ENCODE measurements around the gene PELI1. TPM values are rescaled to one million over a fixed set of nuclear protein-coding genes. Genes with fewer than 3 reads are reported as not detected.
A peak's percentile ranks its signal among the peaks of the same experiment; 100 is the strongest.

The PELI1 gene
- total RNA-seq, 4 donors from 2014 or later = 13.7 to 31.1 (median 19.7) TPM

DNA sequence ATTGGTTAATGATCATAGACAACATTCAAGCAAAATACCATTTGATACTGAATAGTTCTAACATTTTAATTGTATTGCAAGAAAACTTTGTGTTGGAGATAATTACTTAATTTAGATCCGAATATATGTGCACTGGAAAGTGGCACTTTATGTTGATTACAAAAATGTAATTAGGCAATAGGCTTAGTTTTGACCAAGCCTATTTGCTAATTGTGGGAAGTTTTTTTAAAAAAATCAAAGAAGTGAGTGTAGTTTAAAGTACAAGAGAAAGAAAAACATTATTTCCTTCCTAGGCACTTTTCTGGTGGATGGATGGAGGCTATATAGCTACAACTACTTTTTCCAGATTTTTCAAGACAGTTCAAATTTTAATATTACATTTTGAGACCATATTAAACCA lies 18.3 kb upstream of the PELI1 start:
- H3K27me3 ChIP-seq = no peaks in the 10 kb centered on the region
- H3K4me1 ChIP-seq = peaks cover 0 to 7% (median 0%) of the 10 kb centered on the region in 4 donors
- no peaks in the 10 kb centered on the region for H3K9me3 ChIP-seq
- DNase-seq (ENCODE audit: extremely low spot score) = no peak
- intact Hi-C loops (cut with DNase I) = no loop called here
- H3K36me3 ChIP-seq = no peaks in the 10 kb centered on the region
- no peak overlapping the region for H3K4me3 ChIP-seq
- H3K27ac ChIP-seq (replicated peaks in 1 of 4) = no peak overlapping the region
- 94% methylated on average over 1 of the region's 1 CpG for WGBS
- TF ChIP-seq POLR2A (IDR thresholded peaks at IDR 0.05; ENCODE audit: low read depth) (no peak), EP300 (IDR thresholded peaks at IDR 0.05) (no peak), POLR2AphosphoS5 (IDR thresholded peaks at IDR 0.05) (no peak)
- TF ChIP-seq, protein P1, sequence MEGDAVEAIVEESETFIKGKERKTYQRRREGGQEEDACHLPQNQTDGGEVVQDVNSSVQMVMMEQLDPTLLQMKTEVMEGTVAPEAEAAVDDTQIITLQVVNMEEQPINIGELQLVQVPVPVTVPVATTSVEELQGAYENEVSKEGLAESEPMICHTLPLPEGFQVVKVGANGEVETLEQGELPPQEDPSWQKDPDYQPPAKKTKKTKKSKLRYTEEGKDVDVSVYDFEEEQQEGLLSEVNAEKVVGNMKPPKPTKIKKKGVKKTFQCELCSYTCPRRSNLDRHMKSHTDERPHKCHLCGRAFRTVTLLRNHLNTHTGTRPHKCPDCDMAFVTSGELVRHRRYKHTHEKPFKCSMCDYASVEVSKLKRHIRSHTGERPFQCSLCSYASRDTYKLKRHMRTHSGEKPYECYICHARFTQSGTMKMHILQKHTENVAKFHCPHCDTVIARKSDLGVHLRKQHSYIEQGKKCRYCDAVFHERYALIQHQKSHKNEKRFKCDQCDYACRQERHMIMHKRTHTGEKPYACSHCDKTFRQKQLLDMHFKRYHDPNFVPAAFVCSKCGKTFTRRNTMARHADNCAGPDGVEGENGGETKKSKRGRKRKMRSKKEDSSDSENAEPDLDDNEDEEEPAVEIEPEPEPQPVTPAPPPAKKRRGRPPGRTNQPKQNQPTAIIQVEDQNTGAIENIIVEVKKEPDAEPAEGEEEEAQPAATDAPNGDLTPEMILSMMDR (IDR thresholded peaks at IDR 0.05) = no peak

DNA sequence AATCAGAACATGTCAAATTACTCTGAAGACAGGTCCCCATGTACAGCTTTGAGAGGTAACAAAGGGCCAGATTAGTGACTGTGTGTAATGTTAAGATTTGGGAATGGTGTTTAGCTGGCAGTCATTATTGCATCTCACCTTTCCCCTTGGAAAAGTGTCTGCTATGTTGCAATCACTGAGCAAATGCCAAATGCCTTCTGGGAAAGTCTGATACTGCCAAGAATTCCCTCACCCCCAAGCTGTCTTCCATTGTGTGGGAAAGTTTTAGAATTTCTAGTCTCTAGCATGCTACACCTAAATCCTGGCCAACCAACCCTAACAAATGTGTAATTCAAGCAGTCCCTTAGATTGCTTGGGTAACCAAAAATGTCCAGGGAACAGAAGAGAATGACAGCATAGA lies 13.6 kb upstream of the PELI1 start:
- intact Hi-C loops (cut with DNase I) = no loop called here
- TF ChIP-seq POLR2AphosphoS5 (IDR thresholded peaks at IDR 0.05) = peak; percentile 25 to 41
- TF ChIP-seq, protein P1 (IDR thresholded peaks at IDR 0.05) = no peak
- no peak overlapping the region for H3K27ac ChIP-seq (replicated peaks in 1 of 4)
- H3K4me1 ChIP-seq = peaks cover 0 to 9% (median 0%) of the 10 kb centered on the region in 4 donors
- H3K4me3 ChIP-seq = no peak overlapping the region
- no peaks in the 10 kb centered on the region for H3K36me3 ChIP-seq
- DNase-seq (ENCODE audit: extremely low spot score) = no peak
- no peaks in the 10 kb centered on the region for H3K9me3 ChIP-seq
- H3K27me3 ChIP-seq = no peaks in the 10 kb centered on the region

DNA sequence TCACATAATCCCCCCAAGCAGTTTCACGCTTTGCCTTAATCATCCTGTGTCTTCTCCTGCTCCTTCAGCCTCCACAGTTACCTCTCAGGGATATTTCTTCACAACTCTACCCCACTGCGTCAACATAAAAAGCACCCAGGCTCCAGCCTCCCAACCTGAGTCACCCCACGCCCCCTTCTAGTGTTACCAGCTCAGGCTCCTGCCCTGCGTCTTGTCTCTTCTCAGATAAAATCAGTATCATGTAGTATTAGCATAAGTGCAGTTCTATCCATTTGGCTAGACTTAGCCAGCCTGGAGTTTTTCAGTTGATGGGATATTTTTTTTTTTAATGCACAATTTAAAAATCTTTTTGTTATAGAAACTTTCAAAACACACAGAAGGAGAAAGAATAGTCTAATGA lies 9.6 kb upstream of the PELI1 start:
- no peaks in the 10 kb centered on the region for H3K9me3 ChIP-seq
- intact Hi-C loops (cut with DNase I) = no loop called here
- TF ChIP-seq POLR2AphosphoS5 (IDR thresholded peaks at IDR 0.05) (no peak), EP300 (IDR thresholded peaks at IDR 0.05) (no peak), POLR2A (IDR thresholded peaks at IDR 0.05; ENCODE audit: low read depth) (no peak)
- TF ChIP-seq, protein P1 (IDR thresholded peaks at IDR 0.05) = no peak

DNA sequence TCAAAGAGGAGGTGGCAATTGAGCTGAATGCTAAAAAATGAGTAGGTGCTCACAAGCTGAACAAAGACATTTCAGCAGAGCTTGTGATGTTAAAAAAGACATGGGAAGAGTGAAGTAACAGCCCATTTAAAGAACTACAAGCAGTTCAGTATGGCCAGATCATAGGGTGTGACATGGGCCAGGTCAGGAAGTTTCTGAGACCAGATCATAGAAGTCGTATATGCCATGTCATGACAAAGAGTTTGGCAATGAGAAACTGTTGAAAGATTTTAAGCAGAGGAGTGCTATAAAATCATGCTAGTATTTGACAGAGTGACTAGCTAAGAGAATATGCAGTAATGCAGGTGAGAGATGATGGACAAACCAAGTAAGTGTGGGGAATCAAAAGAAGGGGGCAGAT lies 7.3 kb upstream of the PELI1 start:
- Histone ChIP-seq H3K27me3 (no peaks in the 10 kb centered on the region), H3K4me3 (no peak overlapping the region), H3K36me3 (no peaks in the 10 kb centered on the region), H3K4me1 (no peaks in the 10 kb centered on the region), H3K9me3 (no peaks in the 10 kb centered on the region), H3K27ac (replicated peaks in 1 of 4) (no peak overlapping the region)
- TF ChIP-seq, protein P1 (IDR thresholded peaks at IDR 0.05) = no peak
- no peak for TF ChIP-seq POLR2A (IDR thresholded peaks at IDR 0.05; ENCODE audit: low read depth)
- no peak for TF ChIP-seq POLR2AphosphoS5 (IDR thresholded peaks at IDR 0.05)
- TF ChIP-seq EP300 (IDR thresholded peaks at IDR 0.05) = no peak
- WGBS = 54% methylated on average over 1 of the region's 1 CpG
- DNase-seq (ENCODE audit: extremely low spot score) = no peak
- intact Hi-C loops (cut with DNase I) = no loop called here

More for the DNA sequence above, 9.6 kb upstream of the PELI1 start:
- no peak overlapping the region for H3K4me3 ChIP-seq
- H3K4me1 ChIP-seq = peaks cover 0 to 9% (median 0%) of the 10 kb centered on the region in 4 donors
- DNase-seq (ENCODE audit: extremely low spot score) = no peak
- H3K36me3 ChIP-seq = no peaks in the 10 kb centered on the region
- WGBS = 87% methylated on average over 4 of the region's 4 CpGs
- H3K27ac ChIP-seq (replicated peaks in 1 of 4) = no peak overlapping the region
- H3K27me3 ChIP-seq = no peaks in the 10 kb centered on the region

DNA sequence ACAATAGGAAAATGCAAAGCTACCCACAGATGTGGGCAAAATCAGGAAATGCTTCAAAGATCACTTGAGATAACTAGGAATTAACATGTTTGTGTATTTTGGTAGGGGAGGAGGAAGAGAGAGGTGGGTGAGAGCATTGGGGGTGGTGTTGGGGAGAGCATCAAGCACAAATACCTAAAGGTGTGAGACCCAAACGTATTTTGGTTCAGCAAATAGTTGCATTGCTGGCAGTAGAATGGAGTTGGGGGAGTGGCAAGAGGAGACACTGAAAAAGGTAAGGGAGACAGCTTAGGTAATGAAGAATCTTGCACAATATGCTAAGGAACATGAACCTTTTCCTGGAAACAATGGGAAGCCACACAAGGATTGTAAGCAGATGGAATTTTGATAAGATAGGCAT lies 1.5 kb upstream of the PELI1 start:
- intact Hi-C loops (cut with DNase I) = loop anchor here (10.0 kb wide), 1 partner anchor 59 kb away; no protein-coding TSS in a partner anchor
- TF ChIP-seq EP300 (IDR thresholded peaks at IDR 0.05) (no peak), POLR2A (IDR thresholded peaks at IDR 0.05; ENCODE audit: low read depth) (no peak), POLR2AphosphoS5 (IDR thresholded peaks at IDR 0.05) (no peak)
- TF ChIP-seq, protein P1 (IDR thresholded peaks at IDR 0.05) = no peak
- H3K4me1 ChIP-seq = peaks cover 7 to 24% (median 20%) of the 10 kb centered on the region in 4 donors
- H3K27ac ChIP-seq (replicated peaks in 1 of 4) = no peak overlapping the region
- DNase-seq (ENCODE audit: extremely low spot score) = no peak
- H3K27me3 ChIP-seq = no peaks in the 10 kb centered on the region
- WGBS = 63% methylated on average over 1 of the region's 1 CpG
- no peaks in the 10 kb centered on the region for H3K9me3 ChIP-seq
- H3K4me3 ChIP-seq = no peak overlapping the region
- no peaks in the 10 kb centered on the region for H3K36me3 ChIP-seq
